HG03457 (cell line): ENCODE measurements around the gene TESMIN.

Experiments used
- ATAC-seq: cut with Tn5 transposase; IDR thresholded peaks from one replicate; pipeline ENCODE4 v1.9.1; 2021; ENCODE audit warnings: moderate number of reproducible peaks; ENCODE audit not compliant: unreplicated experiment

The TESMIN gene

DNA sequence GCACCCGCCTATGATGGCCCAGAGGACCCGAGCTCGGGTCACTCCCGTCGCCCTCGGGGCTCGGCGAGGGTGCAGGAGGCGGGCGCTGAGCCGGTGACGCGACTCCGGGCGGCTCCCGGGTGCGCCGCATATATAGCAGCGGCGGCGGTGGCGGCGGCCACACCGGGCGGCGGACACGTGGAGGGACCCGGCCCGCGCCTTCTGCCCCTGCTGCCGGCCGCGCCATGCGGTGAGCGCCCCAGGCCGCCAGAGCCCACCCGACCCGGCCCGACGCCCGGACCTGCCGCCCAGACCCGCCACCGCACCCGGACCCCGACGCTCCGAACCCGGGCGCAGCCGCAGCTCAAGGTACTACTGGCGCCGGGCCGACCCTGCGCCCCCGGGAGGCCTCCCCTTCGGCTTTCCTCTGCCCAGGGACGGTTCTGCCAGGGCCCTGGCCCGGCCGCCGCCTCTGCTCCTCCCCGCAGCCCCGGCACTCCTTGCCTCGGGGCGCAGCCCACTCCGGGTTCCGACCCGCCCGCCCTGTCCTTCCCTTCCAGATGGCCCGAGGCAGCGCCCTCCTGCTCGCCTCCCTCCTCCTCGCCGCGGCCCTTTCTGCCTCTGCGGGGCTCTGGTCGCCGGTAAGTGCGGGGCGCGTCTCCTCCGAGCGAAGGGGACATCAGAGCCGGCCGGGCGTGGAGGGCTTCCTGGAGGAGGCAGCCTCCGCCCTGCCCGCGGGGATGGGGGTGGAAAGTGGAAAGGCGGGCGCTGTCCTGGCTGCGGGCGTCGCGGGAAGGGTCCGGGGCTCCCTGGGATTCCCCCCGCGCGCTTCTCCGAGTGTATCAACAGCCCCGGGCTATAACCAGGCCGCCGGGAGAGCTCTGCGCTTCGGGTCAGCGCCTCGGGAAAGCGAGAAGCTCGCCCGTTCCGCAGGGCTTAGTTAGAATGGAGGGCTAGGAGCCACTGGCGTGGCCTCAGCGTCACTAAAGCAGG, 66.6 kb downstream of the TESMIN start, which contains the start of gene GAL:
TSS of gene GAL (plus strand) at position 160 of the 972 bp plus-strand sequence. CDS start at position 540, 380 bp downstream.
- ATAC-seq: no peak

DNA sequence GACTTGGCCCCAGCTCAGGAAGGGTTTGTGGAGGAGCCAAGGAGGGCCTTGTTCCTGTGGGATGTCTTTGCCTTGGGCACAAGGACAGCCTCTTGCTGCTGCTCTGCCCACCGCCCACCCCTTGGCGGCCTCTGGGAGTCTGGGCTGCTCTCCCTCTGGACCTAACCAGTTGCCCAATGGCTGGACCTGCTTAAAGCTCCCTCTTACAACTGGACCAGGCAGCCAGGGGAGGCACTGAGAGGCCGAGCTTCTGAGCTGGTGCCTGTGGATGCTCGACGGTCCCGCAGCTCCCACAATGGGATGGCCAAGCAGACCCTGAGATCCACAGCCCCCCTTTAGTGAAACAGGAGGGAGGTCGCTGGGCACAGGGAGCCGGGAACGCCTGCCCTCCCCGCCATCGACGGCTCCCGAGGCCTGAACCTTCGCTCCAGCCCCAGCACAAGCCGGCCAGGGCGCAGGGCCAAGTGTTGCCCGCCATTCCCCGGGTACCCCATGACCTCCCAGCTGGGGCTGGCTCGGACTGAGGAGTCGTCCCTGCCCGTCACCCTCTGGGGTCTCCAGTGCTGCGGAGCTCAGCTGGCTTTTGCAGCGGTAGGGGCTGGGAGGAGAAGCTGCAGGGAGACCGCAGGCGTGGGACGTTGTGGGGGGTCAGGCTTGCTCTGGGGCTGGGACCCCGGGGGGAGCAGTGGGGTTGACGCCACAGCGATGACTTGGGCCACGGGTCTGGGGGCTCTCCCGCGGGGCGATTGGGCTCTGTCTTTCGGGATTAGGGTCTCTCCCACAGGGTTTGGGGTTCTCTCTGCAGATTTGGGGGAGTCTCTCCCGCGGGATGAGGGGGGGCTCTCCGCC, 67.6 kb downstream of the TESMIN start:
- ATAC-seq: no peak

DNA sequence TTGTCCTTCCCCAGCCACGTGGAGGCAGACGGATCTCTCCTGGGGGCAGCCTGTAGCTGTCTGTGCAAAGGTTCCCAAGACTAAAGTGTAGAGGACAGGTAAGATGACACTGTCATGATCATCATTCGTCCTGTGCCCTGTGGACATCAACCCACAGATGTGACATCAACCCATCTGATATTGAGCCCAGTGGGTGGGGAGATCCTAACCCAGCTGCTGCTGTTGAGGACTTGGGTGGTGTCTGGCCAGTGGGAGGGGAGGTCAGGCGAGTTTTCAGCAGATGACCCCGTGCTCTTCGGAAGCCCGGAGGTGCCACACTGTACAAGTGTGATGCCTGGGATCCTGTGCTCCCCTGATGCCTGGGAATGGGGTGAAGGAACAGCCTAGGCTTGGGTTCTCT, 68.2 kb downstream of the TESMIN start:
- ATAC-seq: no peak

DNA sequence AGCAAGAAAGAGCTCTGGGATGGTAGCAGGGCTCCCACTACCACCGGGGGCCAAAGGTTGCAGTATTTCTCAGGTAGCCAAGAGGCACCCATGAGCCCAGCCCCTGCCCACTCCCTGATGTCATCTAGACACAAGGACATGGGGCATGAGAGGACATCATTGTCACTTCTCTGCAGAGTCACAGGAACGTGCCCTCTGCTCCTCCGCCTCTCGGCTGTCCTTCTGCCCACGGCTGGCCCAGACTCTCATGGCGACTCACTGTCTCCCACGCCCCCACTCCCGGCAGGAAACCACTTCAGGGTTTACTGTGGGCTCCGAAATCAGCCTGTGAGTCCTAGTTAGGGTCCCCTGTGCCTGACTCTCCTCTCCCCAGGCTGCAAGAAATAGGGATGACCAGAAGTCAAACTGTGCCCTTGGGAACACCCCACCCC, 68.8 kb downstream of the TESMIN start:
- ATAC-seq: no peak

- no peak for ATAC-seq
These were observed 70.6 kb downstream of the TESMIN start for GRCh38 chr11:68680541-68681231.

- ATAC-seq: no peak
These were observed 73.3 kb downstream of the TESMIN start for GRCh38 chr11:68678031-68678441.

- ATAC-seq: no peak
These were observed 73.9 kb downstream of the TESMIN start for GRCh38 chr11:68677432-68677831.

GRCh38 chr11:68674461-68674860, 76.9 kb downstream of the TESMIN start:
- ATAC-seq: no peak

- no peak for ATAC-seq
These were observed 77.3 kb downstream of the TESMIN start for GRCh38 chr11:68673991-68674390.

DNA sequence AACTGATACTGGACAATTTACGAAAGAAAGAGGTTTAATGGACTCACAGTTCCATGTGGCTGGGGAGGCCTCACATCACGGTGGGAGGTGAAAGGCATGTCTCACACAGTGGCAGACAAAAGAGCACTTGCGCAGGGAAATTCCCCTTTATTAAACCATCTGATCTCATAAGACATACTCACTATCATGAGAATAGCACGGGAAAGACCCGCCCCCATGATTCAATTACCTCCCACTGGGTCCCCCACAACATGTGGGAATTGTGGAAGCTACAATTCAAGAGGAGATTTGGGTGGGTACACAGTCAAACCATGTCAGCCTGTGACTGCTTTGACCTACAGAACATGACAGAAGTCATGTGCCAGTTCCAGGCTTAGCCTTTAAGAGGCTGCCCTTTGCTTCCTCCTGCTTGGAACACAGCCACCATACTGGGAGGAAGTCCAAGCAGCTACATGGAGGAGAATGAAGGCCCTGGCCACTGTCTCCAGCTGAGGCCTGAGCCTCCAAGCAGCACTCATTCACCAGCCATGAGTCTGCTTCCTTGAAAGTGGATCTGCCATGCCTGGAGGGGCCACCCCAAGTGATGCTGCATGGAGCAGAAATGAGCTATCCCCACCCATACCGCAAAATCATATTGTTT, 77.9 kb downstream of the TESMIN start:
- ATAC-seq: no peak

DNA sequence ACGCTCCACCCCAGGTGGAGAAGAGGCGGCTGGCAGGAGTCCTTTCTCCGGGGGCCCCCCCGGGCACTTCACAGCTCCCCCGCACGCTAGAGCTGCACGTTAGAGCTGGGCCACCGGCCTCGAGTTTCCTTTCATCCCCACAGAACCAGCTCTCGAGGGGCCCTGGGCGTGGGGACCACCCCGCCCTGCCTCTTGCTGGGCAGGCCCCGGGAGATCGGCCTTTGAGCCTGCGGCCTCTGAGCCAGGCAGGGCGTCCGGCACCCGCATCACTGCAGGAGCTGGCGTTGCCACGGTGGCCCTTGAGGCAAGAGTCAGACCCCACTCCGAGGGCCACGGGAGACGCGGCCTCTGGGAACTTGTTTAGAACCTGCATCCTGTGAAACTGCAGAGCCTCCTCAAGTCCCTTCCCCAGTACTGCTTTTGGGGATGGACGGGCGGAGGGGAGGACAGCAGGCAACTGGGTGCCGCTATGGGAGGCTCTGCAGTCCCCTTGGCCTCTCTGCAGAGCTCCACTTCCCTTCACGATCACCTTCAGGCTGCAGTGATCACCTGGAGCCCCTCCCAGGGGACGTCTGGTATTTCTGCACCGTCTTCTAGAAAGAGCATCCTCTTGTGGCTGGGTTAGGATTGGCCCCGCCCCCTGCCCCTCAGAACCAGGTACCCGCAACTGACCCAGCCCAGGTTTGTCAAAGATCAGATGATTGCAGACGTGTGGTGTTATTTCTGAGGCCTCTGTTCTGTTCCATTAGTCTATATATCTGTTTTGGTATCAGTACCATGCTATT, 80.9 kb downstream of the TESMIN start:
- no peak for ATAC-seq

DNA sequence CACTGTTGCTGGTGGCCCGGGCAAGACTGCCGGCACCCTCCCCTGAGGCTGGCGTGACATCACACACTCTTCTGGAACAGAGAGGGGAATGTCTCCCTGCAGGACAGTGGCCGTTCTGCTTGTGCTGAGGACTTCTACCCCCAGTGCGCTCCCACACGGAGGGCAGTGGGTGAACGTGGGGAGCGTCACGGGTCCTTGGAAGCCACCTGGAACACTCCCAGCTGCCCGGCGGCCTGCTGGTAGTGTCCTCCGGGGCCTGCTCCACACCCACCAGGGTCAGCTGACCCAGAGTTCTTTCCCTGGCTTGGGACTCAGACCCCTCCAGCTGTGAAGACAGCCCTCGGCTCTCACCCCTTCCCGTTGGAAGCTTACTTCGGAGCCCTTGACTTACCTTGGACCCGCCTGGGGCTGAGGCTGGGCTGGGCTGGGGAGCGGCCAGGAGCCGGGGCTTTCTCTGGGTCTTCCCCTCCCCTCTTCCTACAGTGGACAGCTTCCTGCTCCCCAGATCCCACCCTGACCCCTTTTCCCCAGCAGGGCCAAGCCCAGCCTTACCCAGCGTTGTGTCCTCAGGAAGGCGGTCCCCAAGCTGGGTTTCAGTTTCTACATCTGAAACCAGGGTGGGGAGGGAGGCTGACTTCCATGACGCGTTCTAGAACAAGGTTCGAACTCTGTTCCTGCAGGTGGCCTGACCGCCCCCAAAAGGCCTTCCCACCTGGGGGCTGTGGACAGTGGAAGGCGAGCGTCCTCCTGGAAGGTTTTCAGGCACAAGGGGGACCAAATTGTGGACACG, 81.8 kb downstream of the TESMIN start:
- ATAC-seq: no peak

DNA sequence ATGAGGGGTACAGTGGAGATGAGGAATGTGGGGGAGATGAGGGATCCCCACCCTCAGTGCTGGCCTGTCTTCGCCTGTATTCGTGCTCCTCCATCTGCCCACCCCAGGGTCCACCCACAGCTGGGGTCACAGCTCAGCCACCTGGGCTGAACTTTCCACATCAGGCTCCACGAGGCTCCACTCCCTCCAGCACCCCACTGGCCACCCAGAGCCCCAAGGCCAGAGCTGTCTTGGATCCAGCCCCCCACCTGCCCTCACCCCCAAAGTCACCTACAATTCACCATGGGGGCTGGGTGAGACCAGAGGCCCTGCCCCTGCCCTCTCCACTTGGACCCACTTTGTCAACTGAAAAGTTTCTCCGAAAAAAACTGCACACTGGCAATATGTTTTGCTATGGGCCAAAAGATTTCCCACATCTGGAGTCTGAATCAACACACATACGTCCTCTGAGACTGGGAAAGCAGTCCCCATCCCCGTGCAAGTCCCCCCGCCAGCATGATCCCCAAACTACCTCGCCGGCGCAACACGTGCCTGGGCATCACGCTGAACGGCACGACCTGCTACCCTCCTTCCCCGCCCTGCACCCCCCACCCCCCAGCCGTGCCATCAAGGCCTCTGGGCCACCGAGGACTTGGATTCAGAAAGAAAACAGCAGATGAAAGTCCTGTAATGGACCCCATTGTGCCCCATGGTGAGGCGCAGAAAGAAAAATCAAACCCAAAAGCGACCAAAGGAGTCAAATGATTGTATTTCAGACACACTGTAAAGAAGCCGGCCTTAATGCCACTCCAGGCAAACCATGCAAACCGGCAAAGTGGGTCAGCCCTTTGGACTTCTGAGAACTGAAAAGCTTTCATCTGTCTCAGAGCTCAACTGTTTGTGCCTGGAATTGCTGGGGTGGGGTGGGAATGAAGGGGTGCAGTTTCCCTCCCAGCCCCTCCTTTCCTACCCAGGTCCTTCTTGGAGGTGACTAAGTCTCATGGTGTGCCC, 83.5 kb downstream of the TESMIN start:
- no peak for ATAC-seq

DNA sequence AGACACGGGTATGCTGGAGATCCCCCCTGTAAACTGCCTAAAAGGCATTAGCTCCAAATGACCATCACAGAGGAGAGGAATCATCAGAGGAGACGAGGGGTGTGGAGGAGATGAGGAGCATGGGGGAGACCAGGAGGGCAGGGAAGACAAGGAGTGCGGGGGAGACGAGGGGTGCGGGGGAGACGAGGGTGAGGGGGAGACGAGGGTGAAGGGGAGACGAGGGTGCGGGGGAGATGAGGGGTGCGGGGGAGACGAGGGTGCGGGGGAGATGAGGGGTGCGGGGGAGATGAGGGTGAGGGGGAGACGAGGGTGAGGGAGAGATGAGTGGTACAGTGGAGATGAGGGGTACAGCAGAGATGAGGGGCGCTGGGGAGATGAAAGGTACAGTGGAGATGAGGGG, 84.5 kb downstream of the TESMIN start:
- no peak for ATAC-seq

DNA sequence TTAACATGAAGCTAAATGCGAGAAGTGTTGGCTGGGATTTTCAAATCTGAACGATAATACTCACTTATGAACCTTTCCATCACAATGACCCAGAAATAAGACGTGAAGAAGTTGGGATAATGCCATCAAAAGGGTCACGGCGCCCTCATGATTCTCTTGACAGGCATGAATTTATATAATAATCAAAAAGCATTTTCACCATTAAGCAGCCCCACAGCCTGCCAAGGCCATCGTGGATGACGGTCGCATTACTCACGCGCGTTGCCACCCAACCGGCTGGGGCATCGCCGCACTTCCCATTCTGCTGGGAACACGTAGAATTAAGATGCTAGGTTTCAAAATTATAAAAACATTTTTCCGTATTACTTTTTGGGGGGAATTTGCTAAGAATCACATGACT, 85.9 kb downstream of the TESMIN start:
- no peak for ATAC-seq

GRCh38 chr11:68664906-68665305, 86.4 kb downstream of the TESMIN start:
- no peak for ATAC-seq

- no peak for ATAC-seq
These were observed 87.2 kb downstream of the TESMIN start for GRCh38 chr11:68664141-68664540.
